Breast epithelium (tissue), 3 donors: Measurements from ENCODE around the gene CXorf66.

ENCODE experiments used
- CTCF ChIP-seq, 3 donors: fragments of 450-650 bp; IDR thresholded peaks; one replicate each; pipeline ENCODE4 v1.5.1; 2016 to 2017; ENCODE audit warnings: antibody characterized with exemption in 3 of 3, mild to moderate bottlenecking in 3 of 3, moderate library complexity in 3 of 3
- POLR2A ChIP-seq: fragments of 450-650 bp; IDR thresholded peaks from one replicate; pipeline ENCODE4 v1.6.1; 2016; ENCODE audit warnings: antibody characterized with exemption, mild to moderate bottlenecking, moderate library complexity
- POLR2AphosphoS5 ChIP-seq, 3 donors: sonication (generic); formaldehyde crosslinking; IDR thresholded peaks; one replicate each; pipeline ENCODE4 v1.6.1; 2017; ENCODE audit warnings: antibody characterized with exemption in 3 of 3

- TF ChIP-seq POLR2AphosphoS5 (IDR thresholded peaks at IDR 0.05), result no peak
- no peak for TF ChIP-seq CTCF (IDR thresholded peaks at IDR 0.05)
- no peak for TF ChIP-seq POLR2A
These were observed 2.0 kb upstream of the CXorf66 start for GRCh38 chrX:139967300-139967699.
